HepG2 (cell line): Measurements from ENCODE around the gene SEMA3E. TPM values are rescaled to one million over a fixed set of nuclear protein-coding genes. Genes with fewer than 3 reads are reported as not detected.

Source experiments
- CCAR2 ChIP-seq: fragments of 200-400 bp; formaldehyde crosslinking; optimal IDR thresholded peaks from 2 replicates; pipeline ENCODE3; 2018; ENCODE audit warnings: low read depth, mild to moderate bottlenecking, low read length, moderate library complexity
- ESRRA ChIP-seq: sonication (generic); formaldehyde crosslinking; IDR thresholded peaks from 2 replicates; pipeline ENCODE4 v1.5.1; 2020; ENCODE audit warnings: mild to moderate bottlenecking, low read depth, missing genetic modification reagents
- GRHL1 ChIP-seq: sonication (generic); formaldehyde crosslinking; conservative IDR thresholded peaks from 2 replicates; pipeline ENCODE4 v1.8.0; 2022; ENCODE audit warnings: missing genetic modification reagents
- HIC2 ChIP-seq: sonication (generic); formaldehyde crosslinking; IDR thresholded peaks from 2 replicates; pipeline ENCODE4 v1.9.0; 2022; ENCODE audit warnings: low read depth, missing genetic modification reagents
- HIVEP1 ChIP-seq: sonication (generic); formaldehyde crosslinking; IDR thresholded peaks from 2 replicates; pipeline ENCODE4 v1.4.0; 2020; ENCODE audit warnings: mild to moderate bottlenecking, missing genetic modification reagents
- KMT2B ChIP-seq: IDR thresholded peaks from 2 replicates; pipeline ENCODE4 v1.6.1; 2016; ENCODE audit warnings: missing genetic modification reagents, missing compliant biosample characterization
- MAZ ChIP-seq, 2 experiments: sonication (generic) in 1 of 2; formaldehyde crosslinking in 1 of 2; IDR thresholded peaks; 2 replicates each; pipeline versions ENCODE4 v1.5.0 to v1.6.1; 2012 to 2020; ENCODE audit warnings: low read depth in 2 of 2, mild to moderate bottlenecking in 2 of 2, borderline replicate concordance in 1 of 2, improper control_type of control experiment in 1 of 2, low read length in 1 of 2, missing genetic modification reagents in 1 of 2, moderate library complexity in 1 of 2
- PPARG ChIP-seq: conservative IDR thresholded peaks from 2 replicates; pipeline ENCODE4 v1.6.1; 2016; ENCODE audit warnings: missing biosample characterization, missing genetic modification reagents
- THAP8 ChIP-seq: sonication (generic); formaldehyde crosslinking; IDR thresholded peaks from 2 replicates; pipeline ENCODE4 v1.5.1; 2020; ENCODE audit warnings: missing genetic modification reagents, mild to moderate bottlenecking, borderline replicate concordance
- ZNF230 ChIP-seq: sonication (generic); formaldehyde crosslinking; IDR thresholded peaks from 2 replicates; pipeline ENCODE4 v1.4.0; 2020; ENCODE audit warnings: mild to moderate bottlenecking, missing genetic modification reagents
- ZNF672 ChIP-seq: sonication (generic); formaldehyde crosslinking; IDR thresholded peaks from 2 replicates; pipeline ENCODE4 v1.8.1; 2022; ENCODE audit warnings: missing genetic modification reagents
- polyA plus RNA-seq, 8 experiments: library from polyadenylated mRNA; depleted of rRNA in 3 of 8; stranded (reverse) in 7 of 8; unstranded in 1 of 8; fragments of >200 nt; fragmentation: Illumina TruSeq in 4 of 8; extraction: Trizol in 4 of 8; gene quantifications; 2 replicates each; pipeline versions ENCODE4 v1.2.1 to v1.2.3, GENCODE V29; 2011 to 2016; ENCODE audit warnings: low read depth in 4 of 8, missing spikeins in 1 of 8, mixed read lengths in 1 of 8; ENCODE audit not compliant: insufficient read depth in 1 of 8
- total RNA-seq, 5 experiments: library from RNA; depleted of rRNA; stranded (reverse); fragments of >200 nt; fragmentation: Illumina TruSeq; extraction: Trizol; gene quantifications; 2 replicates each; pipeline ENCODE4 v1.2.3, GENCODE V29; 2016; ENCODE audit warnings: low read depth in 1 of 5

Gene SEMA3E
- total and polyA plus RNA-seq, 2 of the 13 experiments (the other 11 are each of a cell fraction or from before 2014, with no cell fraction given), result not detected

GRCh38 chr7:83514977-83515376 is 134.0 kb downstream of the SEMA3E start (continued):
- TF ChIP-seq MAZ (IDR thresholded peaks at IDR 0.05; ENCODE audit: borderline replicate concordance, low read depth, low read length) (no peak), MAZ (CRISPR knock-in tag; IDR thresholded peaks at IDR 0.05; ENCODE audit: low read depth) (no peak), CCAR2 (no peak), ESRRA (CRISPR knock-in tag) (no peak), KMT2B (CRISPR knock-in tag) (no peak), GRHL1 (CRISPR knock-in tag) (no peak), THAP8 (CRISPR knock-in tag) (no peak), ZNF230 (CRISPR knock-in tag) (no peak), PPARG (CRISPR knock-in tag) (no peak), HIVEP1 (CRISPR knock-in tag) (no peak), HIC2 (CRISPR knock-in tag) (no peak), ZNF672 (no peak)
